ENCODE results near the gene ATP12A.

The ATP12A gene

DNA sequence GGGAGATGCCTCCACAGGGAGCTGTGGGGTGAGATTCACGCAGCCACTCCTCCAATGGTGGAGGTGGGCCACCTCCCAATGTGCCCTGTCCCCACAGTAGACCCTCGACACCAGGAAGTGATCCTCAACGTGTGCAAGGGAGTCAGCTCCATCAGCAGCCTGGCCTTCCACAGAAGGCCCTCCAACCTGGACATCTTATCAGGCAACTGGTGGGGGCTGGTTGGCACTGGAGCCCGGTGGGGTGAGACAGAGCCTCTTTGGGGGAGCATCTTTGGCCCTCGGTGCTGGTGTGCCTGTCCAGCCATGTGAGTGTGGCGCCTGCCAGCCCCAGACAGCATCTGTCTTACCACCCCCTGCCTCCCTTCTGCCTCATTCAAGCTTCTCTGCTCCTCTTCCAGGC is 64.0 kb downstream of the ATP12A start:
- peaks cover 13 to 14% of the 10 kb centered on the region in 2 experiments for H3K4me1 ChIP-seq (ENCODE audit: control insufficient read depth in 1 of 2, insufficient read depth in 1 of 2, low read depth in 1 of 2, low read length in 1 of 2)
- H3K27me3 ChIP-seq = peaks cover 66% of the 10 kb centered on the region
- no peaks in the 10 kb centered on the region for H3K9me3 ChIP-seq
- TF ChIP-seq, protein P1, sequence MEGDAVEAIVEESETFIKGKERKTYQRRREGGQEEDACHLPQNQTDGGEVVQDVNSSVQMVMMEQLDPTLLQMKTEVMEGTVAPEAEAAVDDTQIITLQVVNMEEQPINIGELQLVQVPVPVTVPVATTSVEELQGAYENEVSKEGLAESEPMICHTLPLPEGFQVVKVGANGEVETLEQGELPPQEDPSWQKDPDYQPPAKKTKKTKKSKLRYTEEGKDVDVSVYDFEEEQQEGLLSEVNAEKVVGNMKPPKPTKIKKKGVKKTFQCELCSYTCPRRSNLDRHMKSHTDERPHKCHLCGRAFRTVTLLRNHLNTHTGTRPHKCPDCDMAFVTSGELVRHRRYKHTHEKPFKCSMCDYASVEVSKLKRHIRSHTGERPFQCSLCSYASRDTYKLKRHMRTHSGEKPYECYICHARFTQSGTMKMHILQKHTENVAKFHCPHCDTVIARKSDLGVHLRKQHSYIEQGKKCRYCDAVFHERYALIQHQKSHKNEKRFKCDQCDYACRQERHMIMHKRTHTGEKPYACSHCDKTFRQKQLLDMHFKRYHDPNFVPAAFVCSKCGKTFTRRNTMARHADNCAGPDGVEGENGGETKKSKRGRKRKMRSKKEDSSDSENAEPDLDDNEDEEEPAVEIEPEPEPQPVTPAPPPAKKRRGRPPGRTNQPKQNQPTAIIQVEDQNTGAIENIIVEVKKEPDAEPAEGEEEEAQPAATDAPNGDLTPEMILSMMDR (IDR thresholded peaks at IDR 0.05) = no peak
- H3K4me3 ChIP-seq (ENCODE audit: low read depth in 1 of 2, low read length in 1 of 2) = no peak overlapping the region
- no peaks in the 10 kb centered on the region for H3K36me3 ChIP-seq
- no peak overlapping the region for H3K27ac ChIP-seq

DNA sequence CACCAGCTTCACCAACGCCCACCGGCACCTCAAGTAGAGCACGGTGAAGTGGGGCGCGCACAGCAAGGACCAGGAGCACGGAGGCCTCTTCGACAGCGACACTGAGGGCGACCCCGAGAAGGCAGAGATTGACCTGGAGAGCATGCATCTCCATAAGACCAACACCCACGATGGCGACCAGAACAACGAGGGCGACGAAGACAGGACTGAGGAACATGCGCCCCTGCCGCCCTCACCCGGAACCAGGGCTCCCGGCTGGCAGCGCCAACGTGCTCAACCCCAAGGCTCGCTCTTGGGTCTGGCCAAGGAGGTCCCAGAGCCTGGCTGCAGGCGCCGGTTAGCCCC is 65.3 kb downstream of the ATP12A start:
- Histone ChIP-seq H3K27me3 (peaks cover 79% of the 10 kb centered on the region), H3K27ac (no peak overlapping the region), H3K9me3 (no peaks in the 10 kb centered on the region), H3K4me1 (ENCODE audit: control insufficient read depth in 1 of 2, insufficient read depth in 1 of 2, low read depth in 1 of 2, low read length in 1 of 2) (peaks cover 13 to 14% of the 10 kb centered on the region in 2 experiments), H3K36me3 (no peaks in the 10 kb centered on the region), H3K4me3 (ENCODE audit: low read depth in 1 of 2, low read length in 1 of 2) (no peak overlapping the region)
- TF ChIP-seq, protein P1 (IDR thresholded peaks at IDR 0.05) = no peak

DNA sequence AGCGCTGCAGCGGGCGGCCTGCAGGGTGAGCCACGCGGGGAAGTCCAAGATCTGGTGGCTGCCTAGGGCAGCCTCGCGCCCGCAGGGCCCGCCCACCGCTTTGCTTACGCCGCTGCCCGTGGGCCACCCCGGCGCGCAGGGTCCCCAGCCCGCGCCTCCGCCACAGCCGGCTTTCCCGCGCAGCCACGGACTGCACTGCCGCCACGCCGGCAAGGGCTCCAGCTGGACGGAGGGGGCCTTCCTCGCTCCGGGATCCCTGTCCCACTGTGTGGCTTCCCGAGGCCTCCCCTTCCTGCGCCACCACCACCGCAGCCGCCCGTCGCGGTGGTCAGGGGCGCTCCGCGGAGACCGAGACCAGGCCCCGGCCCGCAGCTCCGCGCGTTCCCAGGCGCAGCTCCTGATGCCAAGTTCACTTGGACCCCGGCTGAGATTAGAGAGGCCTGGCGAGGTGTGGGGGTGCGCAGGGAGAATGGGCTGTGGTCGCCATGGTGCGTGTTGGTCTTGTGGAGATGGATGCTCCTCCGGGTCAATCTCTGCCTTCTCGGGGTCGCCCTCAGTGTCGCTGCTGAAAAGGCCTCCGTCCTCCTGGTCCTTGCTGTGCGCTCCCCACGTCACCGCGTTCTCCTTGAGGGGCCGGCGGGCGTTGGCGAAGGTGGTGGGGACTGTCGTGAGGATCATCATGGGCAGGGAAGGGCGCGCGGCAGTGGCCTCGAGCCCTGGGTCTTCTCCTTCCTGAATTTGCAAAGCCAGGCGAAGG is 65.8 kb downstream of the ATP12A start:
- no peak overlapping the region for H3K27ac ChIP-seq
- TF ChIP-seq, protein P1 (IDR thresholded peaks at IDR 0.05) = no peak
- H3K27me3 ChIP-seq = peaks cover 83% of the 10 kb centered on the region
- no peaks in the 10 kb centered on the region for H3K9me3 ChIP-seq
- peaks cover 13 to 14% of the 10 kb centered on the region in 2 experiments for H3K4me1 ChIP-seq (ENCODE audit: control insufficient read depth in 1 of 2, insufficient read depth in 1 of 2, low read depth in 1 of 2, low read length in 1 of 2)
- H3K4me3 ChIP-seq (ENCODE audit: low read depth in 1 of 2, low read length in 1 of 2) = no peak overlapping the region
- H3K36me3 ChIP-seq = no peaks in the 10 kb centered on the region

- Histone ChIP-seq H3K4me3 (ENCODE audit: low read depth in 1 of 2, low read length in 1 of 2) (no peak overlapping the region), H3K36me3 (no peaks in the 10 kb centered on the region), H3K27ac (no peak overlapping the region), H3K4me1 (ENCODE audit: control insufficient read depth in 1 of 2, insufficient read depth in 1 of 2, low read depth in 1 of 2, low read length in 1 of 2) (peaks cover 13 to 14% of the 10 kb centered on the region in 2 experiments), H3K9me3 (no peaks in the 10 kb centered on the region), H3K27me3 (peaks cover 85% of the 10 kb centered on the region)
- TF ChIP-seq, protein P1 (IDR thresholded peaks at IDR 0.05) = no peak
Observed at GRCh38 chr13:24746618-24747247, 66.5 kb downstream of the ATP12A start.

DNA sequence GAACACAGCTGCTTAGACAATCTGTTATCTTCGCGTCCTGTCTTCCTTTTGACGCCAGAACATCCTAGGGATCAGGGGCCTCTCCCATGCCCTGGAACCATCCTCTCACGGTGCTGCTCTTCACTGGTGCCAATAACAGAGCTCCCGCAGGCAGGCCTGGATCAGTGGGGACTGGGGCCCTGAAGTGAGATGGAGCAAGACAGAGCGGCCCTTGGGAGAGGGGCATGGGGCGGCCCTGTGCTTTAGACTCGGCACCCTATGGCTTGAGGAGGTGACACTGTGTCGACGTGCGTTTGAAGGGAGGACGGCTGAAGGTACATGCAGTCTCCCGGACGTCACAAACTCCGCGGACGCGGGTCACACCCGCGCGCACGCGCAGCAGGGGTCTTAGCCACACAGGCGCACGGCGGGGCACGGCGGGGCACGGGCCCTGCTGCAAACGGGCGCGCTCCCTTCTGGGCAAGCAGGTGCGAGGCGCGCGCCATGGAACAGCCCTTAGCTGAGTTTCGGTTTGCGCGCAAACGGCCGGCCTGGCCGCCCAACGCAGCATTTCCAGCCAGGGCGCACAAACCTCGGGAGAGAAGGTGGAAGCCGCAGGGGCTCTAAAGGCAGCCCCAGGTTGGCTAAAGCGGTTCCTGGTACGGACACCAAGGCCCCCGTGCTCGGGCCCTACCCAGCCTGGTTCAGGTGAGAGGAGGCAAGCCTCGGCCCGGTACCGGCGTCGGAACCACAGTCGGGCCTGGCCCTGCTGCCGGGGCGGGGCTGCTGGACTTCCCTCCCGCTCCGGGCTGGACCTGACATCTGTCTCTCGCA is 67.2 kb downstream of the ATP12A start:
- Histone ChIP-seq H3K4me1 (ENCODE audit: control insufficient read depth in 1 of 2, insufficient read depth in 1 of 2, low read depth in 1 of 2, low read length in 1 of 2) (peaks cover 13 to 14% of the 10 kb centered on the region in 2 experiments), H3K4me3 (ENCODE audit: low read depth in 1 of 2, low read length in 1 of 2) (no peak overlapping the region), H3K27ac (no peak overlapping the region), H3K9me3 (no peaks in the 10 kb centered on the region), H3K36me3 (no peaks in the 10 kb centered on the region), H3K27me3 (peaks cover 92% of the 10 kb centered on the region)
- TF ChIP-seq, protein P1 (IDR thresholded peaks at IDR 0.05) = no peak
